ENCODE measurements around the gene LRRC55.

LRRC55 gene

DNA sequence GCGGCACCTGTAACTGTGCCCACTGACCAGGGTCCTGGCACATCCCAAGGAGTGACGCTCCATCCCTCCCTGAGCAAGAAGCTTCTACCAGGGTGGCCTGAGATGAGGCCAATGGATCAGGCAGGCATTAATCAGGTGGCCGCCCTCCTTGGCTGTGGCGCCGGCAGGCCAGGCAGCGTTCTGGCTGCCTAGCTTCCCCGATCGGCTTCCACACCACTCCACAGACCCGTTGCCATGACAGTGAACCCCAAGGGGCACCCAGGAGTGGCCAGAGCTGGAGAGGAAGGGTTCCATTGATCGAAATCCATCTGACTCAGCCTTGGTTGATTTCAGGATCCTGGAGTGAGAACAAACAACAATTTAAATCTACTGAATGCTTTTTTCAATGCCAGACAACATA is 20.5 kb downstream of the LRRC55 start:
- no peak for FAIRE-seq

DNA sequence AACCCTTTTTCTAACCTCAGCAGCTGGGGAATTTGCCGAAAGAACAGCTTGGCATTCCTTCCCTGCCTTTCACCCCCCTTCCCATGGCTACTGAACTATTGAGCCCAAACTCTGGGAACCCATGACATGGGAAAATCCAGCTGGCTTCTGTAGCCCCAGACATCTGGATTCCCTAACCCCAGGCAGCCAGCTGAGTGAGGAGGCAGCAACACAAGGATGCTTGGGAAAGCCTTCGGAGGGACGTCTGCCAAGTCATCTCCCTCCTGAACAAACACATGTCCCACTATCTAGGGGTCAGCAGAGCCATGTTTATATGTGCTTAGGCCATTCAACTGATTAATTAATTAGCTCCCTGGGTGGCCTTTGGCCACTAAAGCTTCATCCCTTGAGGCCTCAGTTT is 21.6 kb downstream of the LRRC55 start:
- no peak for FAIRE-seq

More for the DNA sequence above, 20.5 kb downstream of the LRRC55 start:
- DNase-seq (ENCODE audit: low spot score), result no peak

DNA sequence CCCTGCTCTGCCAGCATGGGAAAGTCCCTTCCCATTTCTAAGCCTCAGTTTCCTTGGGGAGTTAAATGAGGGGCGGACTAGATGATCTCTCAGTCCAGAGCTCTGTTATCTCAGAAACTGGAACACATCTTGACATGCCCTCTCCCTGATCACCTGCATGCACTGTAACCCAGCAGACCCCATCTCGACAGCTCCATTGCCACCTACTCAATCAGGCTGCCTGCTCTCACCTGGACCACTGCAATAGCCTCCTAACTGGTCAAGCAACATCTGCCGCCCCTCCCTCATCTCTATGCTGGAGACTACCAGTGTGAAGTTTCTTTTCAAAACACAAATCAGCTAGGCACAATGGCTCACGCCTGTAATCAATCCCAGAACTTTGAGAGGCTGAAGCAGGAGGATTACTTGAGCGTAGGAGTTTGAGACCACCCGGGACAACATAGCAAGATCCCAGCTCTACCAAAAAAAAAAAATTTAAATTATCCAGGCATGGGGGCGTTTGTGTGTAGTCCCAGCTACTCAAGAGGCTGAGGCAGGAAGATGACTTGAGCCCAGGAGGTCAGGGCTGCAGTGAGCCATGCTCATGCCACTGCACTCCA is 22.2 kb downstream of the LRRC55 start:
- no peak for DNase-seq (ENCODE audit: low spot score)
- no peak for FAIRE-seq

More for the DNA sequence above, 21.6 kb downstream of the LRRC55 start:
- DNase-seq (ENCODE audit: low spot score), result no peak

DNA sequence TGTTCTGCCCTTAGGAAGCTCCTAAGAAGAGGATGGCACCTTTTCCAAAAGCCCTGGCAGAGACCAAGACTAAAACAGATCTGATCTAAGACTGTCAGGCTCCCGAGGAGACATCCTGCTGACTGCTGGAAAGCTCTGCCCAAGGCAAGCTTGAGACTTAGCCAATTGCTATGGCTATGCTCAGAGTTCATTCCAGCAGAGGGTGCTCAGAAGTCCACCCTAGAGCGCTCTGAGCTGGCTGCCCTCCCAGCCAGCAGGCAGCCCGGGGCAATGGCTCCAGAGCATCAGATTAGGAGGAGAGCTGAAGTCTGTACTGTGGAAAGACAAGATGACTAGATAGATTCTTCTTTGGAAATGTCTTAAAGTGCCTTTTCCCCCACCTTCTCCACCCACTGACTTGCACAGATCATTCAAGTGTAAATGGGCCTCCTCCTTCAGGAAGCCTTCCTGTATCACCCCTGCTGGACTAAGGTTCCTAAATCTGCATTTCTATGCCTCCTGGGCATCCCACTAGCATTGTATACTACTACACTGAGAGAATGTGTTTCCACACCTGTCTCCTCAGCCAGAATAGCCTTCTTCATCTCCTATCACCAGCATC is 23.4 kb downstream of the LRRC55 start:
- no peak for FAIRE-seq
- no peak for DNase-seq (ENCODE audit: low spot score)

DNA sequence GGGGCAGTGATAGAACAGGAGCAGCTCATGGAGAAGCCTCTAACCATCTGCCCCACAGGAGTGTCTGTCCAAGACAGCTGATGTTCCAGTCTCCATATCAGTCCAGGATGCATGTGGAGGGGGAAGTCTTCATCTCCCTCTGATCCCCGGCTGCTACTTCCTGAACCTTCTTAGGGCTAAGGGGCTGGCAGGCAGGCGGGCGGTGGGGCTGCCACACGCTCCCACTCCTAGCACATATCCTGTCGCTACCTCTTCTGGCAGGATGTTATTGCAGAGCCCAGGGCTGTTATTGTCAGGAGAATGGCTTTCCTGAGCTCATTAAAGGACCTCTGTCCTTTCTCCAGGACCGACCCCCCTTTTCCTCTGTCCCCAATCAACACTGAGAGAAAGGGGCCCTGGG is 25.4 kb downstream of the LRRC55 start:
- no peak for FAIRE-seq
- no peak for DNase-seq (ENCODE audit: low spot score)

DNA sequence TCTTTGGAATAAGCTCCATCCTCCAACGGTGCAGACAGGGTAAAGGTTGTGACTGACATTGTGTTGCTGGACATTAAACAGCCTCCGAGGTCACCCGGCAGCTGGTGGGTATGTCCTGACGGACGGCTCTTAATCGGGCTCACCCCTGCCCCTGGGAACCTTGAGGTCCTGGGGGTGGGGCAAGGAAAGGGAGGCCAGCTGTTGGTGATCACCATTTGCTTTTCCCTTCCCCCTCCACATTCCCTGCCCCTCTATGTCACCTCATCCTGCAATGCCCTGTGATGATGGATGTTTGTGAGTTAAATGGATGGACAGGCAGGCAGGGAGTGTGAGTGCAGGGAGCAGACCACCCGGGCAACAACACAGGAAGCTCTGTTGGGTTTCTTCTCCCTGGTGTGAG is 29.0 kb downstream of the LRRC55 start:
- FAIRE-seq (no peak), DNase-seq (ENCODE audit: low spot score) (no peak)

DNA sequence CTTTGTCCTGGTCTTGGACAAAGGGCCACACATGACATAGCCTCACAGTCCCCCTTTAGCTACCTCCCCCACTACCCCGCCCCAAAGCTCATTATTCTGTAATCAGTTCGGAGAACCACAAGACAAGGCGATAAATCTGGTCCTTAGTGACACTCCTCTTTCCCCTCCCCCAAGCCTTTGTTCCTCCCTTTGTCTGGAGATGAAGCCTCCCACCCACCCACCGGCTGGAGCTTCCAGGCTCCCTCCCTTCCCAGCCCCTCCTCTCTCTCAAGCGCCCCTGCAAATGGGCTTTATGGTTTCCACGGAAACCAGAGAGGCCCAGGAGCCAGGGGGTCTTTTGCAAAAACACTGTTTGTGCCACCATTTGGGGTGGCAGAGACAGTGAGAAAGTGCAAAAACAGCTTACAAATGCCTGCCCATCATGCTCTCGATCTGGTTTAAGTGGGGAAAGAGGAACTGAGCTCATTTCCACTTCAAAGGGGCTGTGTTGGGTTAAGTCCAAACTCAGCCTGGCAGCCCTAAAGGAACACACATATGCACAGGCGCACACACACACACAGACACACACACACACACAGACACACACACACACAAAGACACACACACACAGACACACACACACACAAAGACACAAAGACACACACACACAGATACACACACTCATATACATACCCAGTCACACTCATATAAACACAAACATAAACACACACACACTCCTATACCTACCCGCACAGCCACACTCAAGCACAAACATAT is 31.8 kb downstream of the LRRC55 start:
- FAIRE-seq (no peak), DNase-seq (ENCODE audit: low spot score) (no peak)

DNA sequence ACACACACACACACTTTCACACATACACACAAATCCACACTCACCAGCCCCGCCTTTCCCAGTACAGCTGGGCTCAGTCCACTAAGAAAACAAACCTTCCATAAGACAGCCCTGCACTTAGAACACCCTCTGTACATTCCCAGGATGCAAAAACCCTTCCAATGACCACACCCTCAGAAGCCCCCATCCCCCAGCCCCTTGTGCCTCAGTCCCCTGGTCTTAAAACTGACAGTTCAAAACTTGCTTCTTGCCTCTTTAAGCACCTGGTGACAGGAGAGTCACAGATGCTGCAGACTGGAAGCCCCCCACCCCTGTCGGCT is 32.3 kb downstream of the LRRC55 start:
- DNase-seq (ENCODE audit: low spot score) (no peak), FAIRE-seq (no peak)

DNA sequence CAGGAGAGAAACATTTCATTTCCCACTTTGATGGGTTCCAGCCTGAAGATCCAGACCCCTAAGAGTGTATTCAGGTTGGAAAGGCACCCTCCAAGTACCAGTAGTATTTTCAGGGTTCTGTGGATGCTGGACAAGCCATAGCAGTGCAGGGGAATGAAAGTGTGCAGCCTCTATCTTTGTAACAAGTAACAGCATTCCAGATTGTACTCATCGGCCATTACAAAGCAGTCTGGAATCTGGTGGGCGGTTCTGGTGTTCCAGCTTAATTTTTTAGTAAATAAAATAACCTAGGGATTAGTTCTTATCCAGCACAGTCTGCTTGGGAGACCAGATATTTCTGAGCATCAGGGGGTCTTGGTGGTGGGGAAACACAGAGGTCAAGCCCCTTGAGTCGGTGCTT is 32.7 kb downstream of the LRRC55 start:
- no peak for FAIRE-seq
- DNase-seq (ENCODE audit: low spot score), result no peak

DNA sequence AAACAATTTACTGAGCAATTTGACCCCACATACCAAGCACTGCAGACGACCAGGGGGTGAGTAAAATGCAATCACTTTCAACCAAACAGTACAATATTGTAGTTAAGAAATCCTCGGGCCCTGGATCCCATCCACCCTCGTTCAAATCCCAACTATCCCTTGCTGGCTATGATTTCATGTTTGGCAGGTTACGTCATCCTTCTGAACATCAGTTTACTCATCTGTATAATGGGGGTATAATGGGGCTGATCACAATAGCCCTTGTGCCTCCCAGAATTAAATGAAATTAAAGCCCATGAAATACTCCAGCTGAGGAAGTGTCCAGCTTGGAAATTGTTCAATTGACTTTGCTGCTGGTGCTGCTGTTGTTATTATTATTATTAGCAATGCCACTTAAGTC is 34.7 kb downstream of the LRRC55 start:
- no peak for DNase-seq (ENCODE audit: low spot score)
- no peak for FAIRE-seq

DNA sequence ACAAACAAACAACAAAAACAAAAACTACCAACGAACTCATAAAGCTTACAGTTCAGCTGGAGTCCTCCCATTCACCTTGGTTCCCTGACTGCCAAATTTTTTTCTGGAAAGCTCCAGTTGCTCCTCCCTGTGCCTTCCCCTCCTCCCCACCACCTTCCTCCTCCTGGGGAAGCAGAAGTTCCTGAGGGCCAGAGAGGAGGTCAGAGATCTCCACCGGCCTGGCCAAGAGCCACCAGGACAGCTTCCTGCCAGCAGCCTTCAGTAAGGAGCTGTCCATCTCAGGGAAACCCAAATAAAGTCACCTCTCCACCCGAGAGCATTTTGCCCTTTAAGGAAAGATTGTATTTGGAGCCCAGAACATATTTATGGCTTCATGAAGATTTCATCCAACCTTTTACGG is 35.3 kb downstream of the LRRC55 start:
- DNase-seq (ENCODE audit: low spot score), result no peak
- no peak for FAIRE-seq

DNA sequence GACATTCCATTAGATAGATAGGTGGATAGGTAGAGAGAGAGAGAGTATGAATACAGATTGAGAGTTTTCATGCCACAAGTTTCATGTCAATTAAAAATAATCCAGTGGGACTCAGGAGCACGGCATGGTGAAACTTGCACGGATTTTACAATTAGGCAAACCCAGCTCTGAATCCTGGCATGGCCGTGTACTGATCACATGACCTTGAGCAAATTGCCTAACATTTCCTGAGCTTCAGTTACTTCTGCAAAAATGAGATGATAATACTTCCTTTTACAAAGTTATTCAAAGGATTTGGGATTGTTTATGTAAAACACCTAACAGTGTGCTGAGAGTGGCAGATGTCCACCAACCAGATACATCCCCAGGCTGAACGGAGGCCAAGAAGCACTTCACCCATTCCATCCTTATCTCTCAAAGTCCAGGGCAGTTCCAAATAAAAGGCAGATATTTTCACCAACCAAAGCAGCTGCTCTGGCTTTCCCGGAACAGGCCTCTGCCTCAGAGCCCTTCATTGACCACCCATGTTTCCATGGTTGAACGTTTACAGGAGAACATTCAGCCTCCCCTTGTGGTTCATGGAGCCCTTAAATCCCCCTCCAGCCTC is 37.4 kb downstream of the LRRC55 start:
- DNase-seq (ENCODE audit: low spot score), result no peak
- no peak for FAIRE-seq

DNA sequence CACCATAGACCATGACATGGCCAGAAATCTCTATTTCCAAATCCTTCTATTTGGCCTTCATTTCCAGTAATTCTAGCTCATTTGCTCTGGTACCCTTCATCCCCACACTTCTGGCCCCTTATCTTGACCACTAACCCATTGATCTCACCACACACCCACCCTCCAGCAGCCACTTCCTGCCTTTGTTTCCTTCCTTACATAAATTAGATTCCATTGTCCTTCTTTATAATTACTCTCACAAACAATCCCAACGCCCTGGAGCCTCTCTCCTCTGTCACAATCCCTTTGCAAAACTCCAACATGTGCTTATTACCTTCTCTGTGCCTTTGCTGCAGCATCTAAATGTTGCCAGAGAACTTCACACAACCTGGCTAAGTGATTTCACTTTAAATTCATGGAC is 40.5 kb downstream of the LRRC55 start:
- FAIRE-seq (no peak), DNase-seq (ENCODE audit: low spot score) (no peak)

DNA sequence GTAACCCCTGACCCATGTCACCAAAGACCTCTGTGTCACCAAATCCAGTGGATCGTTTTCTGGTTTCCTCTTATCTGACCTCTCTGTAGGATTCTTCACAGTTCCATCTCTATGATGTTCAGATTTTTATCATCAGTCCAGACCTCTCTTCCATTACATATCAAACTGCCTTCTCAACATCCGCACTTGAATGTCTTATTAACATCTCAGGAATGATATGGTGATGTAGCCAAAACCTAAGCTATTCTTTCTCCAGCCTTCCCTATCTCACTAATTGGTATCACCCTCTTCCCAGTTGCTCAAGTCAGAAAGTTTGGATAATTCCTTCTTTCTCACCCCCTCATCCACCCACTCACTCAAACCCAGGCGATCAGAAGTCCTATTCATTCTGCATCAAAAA is 41.8 kb downstream of the LRRC55 start:
- DNase-seq (ENCODE audit: low spot score) (no peak), FAIRE-seq (no peak)

DNA sequence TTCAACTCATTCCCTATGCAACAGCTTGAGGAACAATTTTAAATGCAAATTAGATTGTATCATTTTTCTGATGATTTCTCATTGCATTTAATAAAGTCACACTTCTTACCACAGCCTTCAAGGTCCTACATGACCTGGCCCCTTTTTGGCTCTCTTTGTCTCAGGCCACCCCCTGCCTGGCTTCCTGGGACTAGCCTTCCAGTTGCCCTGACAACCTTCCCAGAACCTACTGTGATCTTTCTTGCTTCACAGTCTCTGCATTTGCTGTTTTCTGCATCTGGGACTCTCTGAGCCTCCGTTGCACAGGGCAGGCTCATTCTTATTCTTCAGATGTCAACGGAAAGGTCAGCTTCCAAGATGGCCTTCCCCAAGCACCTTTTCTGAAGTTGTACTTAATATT is 42.4 kb downstream of the LRRC55 start:
- DNase-seq (ENCODE audit: low spot score), result no peak
- no peak for FAIRE-seq

DNA sequence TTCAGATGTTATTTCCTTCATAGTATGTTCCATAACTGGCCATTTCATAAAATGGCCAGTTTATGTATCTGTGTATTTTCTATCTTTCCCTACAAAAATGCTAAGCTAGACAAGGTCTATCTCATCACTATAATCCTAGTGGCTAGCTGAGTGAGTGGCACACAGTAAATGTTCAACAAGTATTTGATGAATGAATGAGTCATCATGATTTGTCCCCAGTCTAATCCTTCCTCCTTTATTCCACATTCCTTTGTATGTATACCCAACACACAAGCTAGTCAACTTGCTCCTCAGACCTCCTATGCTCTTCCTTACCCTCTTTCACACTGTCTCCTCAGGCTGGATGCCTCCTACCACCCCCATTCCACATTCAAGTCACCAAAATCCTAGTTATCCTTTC is 42.8 kb downstream of the LRRC55 start:
- FAIRE-seq (no peak), DNase-seq (ENCODE audit: low spot score) (peak; percentile 49)

DNA sequence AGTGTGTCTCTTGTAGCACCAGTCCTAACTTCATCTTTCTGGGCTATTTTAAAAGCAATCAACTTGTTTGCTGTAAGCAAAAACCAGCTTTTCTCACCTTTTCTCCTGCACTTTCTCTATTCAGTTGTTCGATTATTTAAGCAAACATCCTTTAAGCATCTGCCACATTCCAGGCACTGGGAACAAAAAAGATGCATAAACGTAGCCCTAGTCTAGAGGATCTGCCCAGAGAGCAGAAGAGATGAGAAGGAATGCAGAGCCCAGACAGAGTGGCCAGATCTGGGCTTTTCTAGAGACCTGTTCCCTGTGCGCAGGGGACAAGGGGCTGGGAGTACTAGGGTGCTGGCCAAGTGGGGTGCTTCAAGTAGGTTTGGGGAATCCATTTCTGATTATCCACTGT is 46.8 kb downstream of the LRRC55 start:
- no peak for DNase-seq (ENCODE audit: low spot score)
- FAIRE-seq, result no peak

DNA sequence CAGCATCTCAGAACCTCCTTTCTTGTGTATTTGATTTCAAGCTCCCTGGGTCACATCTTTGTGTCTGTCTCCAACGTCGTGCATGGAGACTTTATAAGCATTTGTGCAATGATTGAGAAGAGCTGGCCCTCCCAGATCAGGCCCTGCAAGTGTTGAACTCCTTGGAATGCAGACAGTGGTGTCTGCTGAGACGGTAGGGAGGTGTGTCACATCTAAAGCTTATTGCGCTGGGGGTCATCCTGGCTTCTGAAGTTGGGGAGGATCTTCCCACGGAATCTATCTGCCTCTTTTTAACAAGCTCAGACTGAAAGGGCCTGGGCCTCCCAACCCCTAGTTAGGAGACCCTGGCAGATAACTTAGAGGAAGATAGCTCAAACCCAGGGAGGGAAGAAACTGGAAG is 48.6 kb downstream of the LRRC55 start:
- DNase-seq (ENCODE audit: low spot score), result no peak
- FAIRE-seq, result no peak

DNA sequence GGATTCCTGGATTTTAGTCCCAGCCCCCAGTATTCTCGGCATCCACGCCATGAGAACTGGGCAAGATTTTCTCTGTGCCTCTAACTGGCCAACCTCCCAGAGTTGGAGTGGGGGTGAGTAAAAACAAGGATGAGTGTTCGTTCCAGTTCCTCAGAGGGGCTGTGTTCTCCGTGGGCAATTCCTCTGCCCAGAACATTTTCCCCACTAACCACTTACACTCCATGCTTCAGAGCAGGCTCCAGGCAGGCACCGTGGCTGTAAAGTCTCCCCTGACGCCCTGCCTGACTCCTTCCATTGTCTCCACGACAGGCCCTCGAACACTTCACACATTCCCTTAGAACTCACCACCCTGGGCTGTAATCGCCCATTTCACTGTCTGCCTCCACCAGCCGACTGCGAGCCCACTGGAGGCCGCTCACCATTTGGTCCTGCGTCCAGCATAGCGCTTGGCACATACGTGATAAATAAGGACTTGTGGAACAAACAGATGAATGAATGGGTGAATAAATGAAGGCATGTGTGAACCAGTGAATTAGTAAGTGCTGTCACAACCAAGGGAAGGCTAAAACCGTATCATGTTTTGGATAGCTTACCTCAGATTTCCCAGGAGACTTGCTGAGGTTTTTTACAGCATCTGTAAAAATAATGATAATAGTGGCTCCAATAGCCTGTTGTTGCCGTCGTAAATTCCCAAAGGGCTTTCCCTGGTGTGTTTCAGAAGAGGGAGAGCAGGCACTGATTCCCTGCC is 49.2 kb downstream of the LRRC55 start:
- FAIRE-seq (no peak), DNase-seq (ENCODE audit: low spot score) (no peak)

DNA sequence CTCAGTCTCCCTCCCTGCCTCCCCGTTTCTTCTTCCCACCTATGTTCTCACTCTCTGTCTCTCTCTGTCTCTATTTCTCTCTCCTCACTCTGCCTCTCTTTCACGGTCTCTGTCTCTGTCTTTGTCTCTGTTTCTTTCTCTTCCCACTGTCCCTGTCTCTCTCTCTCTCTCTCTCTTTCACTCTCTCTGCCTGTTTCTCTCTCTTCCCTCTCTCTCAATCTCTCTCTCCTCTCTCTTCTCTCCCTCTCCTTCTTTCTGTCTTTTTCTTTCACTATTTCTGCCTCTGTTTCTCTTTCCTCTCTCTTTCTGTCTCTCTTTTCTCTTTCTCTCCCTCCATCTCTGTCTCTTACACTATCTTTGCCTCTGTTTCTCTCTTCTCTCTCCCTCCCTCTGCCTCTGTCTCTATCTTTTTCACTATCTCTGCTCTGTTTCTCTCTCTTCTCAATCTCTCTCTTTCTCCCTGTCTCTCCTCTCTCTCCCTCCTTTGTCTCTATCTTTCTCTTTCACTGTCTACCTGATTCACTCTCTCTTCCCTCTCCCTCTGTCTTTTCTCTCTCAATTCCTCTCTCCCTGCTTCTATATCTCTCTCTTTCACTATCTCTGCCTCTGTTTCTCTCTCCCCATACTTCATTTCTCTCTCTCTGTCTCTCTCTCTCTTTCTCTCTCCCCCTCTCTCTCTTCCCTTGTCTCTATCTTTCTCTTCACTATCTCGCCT is 49.9 kb downstream of the LRRC55 start:
- FAIRE-seq (no peak), DNase-seq (ENCODE audit: low spot score) (no peak)

DNA sequence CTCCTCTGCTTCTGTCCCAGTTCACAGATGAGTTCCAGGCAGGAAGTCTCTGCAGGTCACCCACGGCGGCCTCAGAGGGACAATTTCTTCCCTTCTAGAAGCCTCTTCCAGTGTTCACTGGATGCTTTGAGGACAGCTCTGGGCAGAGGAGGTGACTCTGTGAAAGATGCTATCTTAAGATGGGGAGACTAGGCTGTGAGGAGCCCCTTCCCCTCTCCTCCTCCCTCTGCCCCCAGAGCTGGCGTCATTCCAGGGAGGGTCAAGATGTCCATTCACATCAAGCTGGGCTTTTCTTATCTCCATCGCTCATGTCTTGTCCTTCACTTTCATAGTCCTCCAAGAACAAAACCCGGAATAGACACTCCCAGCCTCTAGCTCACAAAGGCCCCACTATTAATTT is 51.9 kb downstream of the LRRC55 start:
- FAIRE-seq (no peak), DNase-seq (ENCODE audit: low spot score) (no peak)

Data from RCC 7860 (cell line).